GM21529 (cell line): ENCODE measurements around the gene ZNF213.
"Not testable (repeated sequence)": the region's sequence is repeated elsewhere in the genome, so short reads cannot be mapped to it uniquely, and the experiment has no call there.

Experiments used
- ATAC-seq: cut with Tn5 transposase; IDR thresholded peaks from one replicate; pipeline ENCODE4 v1.9.1; 2021; ENCODE audit not compliant: unreplicated experiment

ZNF213 gene

GRCh38 chr16:3165111-3165822, 30.4 kb downstream of the ZNF213 start:
- no peak for ATAC-seq

GRCh38 chr16:3166505-3166886, 31.7 kb downstream of the ZNF213 start:
- ATAC-seq = no peak

GRCh38 chr16:3168729-3169128, 33.9 kb downstream of the ZNF213 start:
- not testable (repeated sequence) for ATAC-seq

GRCh38 chr16:3170440-3171180, 35.8 kb downstream of the ZNF213 start:
- no peak for ATAC-seq

GRCh38 chr16:3171181-3171854, 36.5 kb downstream of the ZNF213 start:
- ATAC-seq = no peak

GRCh38 chr16:3171855-3172593, 37.2 kb downstream of the ZNF213 start:
- no peak for ATAC-seq

- ATAC-seq = no peak
These were observed 39.2 kb downstream of the ZNF213 start for GRCh38 chr16:3173892-3174617.

- ATAC-seq = no peak
These were observed 39.9 kb downstream of the ZNF213 start for GRCh38 chr16:3174618-3175148.

- no peak for ATAC-seq
These were observed 40.6 kb downstream of the ZNF213 start for GRCh38 chr16:3175157-3176093.

- ATAC-seq = no peak
These were observed 44.8 kb downstream of the ZNF213 start for GRCh38 chr16:3179651-3180050.

GRCh38 chr16:3180445-3180878, 45.6 kb downstream of the ZNF213 start:
- no peak for ATAC-seq

GRCh38 chr16:3182293-3182607, 47.4 kb downstream of the ZNF213 start:
- ATAC-seq = not testable (repeated sequence)

GRCh38 chr16:3182608-3183444, 48.0 kb downstream of the ZNF213 start:
- ATAC-seq = no peak

GRCh38 chr16:3183445-3184139, 48.8 kb downstream of the ZNF213 start:
- ATAC-seq = no peak

GRCh38 chr16:3186946-3187690, 52.3 kb downstream of the ZNF213 start:
- ATAC-seq = no peak

- ATAC-seq = no peak
These were observed 53.2 kb downstream of the ZNF213 start, which contains the start of gene OR1F1 for GRCh38 chr16:3187798-3188674. Gene OR1F1 (plus strand): TSS chr16:3188204.
